Vagina (tissue), 2 donors: ENCODE measurements around the gene FAM200B.

Source experiments
- CTCF ChIP-seq, 3 experiments: fragments of 450-650 bp in 2 of 3; fragments of 200-600 bp in 1 of 3; sonication (generic) in 1 of 3; IDR thresholded peaks; one replicate each; pipeline ENCODE4 v1.5.1; 2017 to 2019; ENCODE audit warnings: antibody characterized with exemption in 3 of 3, mild to moderate bottlenecking in 2 of 3, moderate library complexity in 2 of 3
- POLR2A ChIP-seq, 2 donors: fragments of 450-650 bp; IDR thresholded peaks; one replicate each; pipeline ENCODE4 v1.6.1; 2017; ENCODE audit warnings: antibody characterized with exemption in 2 of 2, mild to moderate bottlenecking in 2 of 2, moderate library complexity in 2 of 2
- POLR2AphosphoS5 ChIP-seq, 2 donors: sonication (generic); formaldehyde crosslinking; IDR thresholded peaks; one replicate each; pipeline ENCODE4 v1.9.0; 2017; ENCODE audit warnings: antibody characterized with exemption in 2 of 2, mild to moderate bottlenecking in 2 of 2, low read depth in 1 of 2; ENCODE audit not compliant: insufficient read depth in 1 of 2

GRCh38 chr4:15636818-15637217 is 44.8 kb upstream of the FAM200B start:
- TF ChIP-seq CTCF (IDR thresholded peaks at IDR 0.05) (no peak), POLR2A (IDR thresholded peaks at IDR 0.05) (no peak), POLR2AphosphoS5 (IDR thresholded peaks at IDR 0.05; ENCODE audit: insufficient read depth in 1 of 2, low read depth in 1 of 2) (peak in 1 of 2 donors; percentile 50)
